ENCODE measurements around the gene SLC9B2.
"Not testable (repeated sequence)": the region's sequence is repeated elsewhere in the genome, so short reads cannot be mapped to it uniquely, and the experiment has no call there.

The SLC9B2 gene

DNA sequence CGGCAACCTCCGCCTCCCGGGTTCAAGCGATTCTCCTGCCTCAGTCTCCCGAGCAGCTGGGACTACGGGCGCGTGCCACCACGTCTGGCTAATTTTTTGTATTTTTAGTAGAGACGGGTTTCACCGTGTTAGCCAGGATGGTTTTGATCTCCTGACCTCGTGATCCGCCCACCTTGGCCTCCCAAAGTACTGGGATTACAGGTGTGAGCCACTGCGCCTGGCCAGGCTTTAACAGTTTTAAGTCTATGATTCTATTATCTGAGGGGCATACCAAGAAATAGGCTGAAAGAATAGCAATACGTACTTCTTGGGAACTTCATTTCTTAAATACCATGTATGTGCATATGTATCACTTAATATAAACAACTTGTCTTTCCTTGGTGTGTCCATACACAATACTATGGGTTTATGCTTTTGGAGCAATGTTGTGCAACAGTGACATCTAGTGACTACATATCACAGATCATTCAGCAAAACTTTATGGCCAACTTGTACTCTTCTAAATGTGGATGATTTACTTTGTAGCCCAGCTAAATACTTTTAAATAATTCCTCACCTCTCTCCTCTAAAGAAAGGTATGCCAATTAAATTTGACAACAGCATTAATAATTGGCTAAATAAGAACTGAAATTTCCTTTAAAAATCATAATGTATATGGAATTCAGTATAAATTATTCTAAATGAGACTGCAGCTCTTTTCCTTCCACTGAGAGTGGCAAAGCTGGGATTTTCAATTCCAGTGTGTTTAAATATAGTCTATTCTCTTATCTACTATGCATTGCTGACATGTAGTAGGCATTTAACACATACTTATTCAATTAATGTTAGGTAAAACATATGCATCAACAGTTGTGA lies 67.5 kb downstream of the SLC9B2 start:
- Histone ChIP-seq H3K9me3 (ENCODE audit: control insufficient read depth, low read length) (no peaks in the 10 kb centered on the region), H3K36me3 (ENCODE audit: control insufficient read depth, insufficient read depth, low read length) (no peaks in the 10 kb centered on the region), H3K9ac (ENCODE audit: low read length) (no peak overlapping the region), H3K27me3 (ENCODE audit: control insufficient read depth, insufficient read depth, low read length) (no peaks in the 10 kb centered on the region), H3K4me3 (ENCODE audit: low read length) (no peak overlapping the region), H3K4me1 (ENCODE audit: control insufficient read depth, insufficient read depth, low read length) (peaks cover 22% of the 10 kb centered on the region)

DNA sequence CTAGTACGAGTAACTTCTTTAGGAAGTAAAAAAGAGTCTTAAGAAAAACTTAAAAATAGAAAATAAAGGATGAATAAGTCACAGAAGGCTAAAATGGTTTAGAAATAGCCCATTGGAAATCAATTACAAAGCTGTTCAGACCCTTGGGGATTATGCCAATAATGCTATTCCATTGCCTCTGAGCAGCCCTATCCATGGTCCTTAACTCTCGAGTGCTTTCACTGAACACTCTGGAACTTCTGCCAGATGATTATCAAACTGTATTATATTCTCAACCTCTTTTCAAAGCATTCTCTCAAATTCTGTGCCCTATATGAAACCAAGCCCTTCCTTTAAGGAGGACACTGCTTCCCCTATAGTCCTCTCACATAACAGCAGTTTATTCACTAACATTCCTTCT lies 74.0 kb downstream of the SLC9B2 start:
- Histone ChIP-seq H3K4me3 (ENCODE audit: low read length) (no peak overlapping the region), H3K4me1 (ENCODE audit: control insufficient read depth, insufficient read depth, low read length) (no peaks in the 10 kb centered on the region), H3K27me3 (ENCODE audit: control insufficient read depth, insufficient read depth, low read length) (no peaks in the 10 kb centered on the region), H3K9me3 (ENCODE audit: control insufficient read depth, low read length) (no peaks in the 10 kb centered on the region), H3K9ac (ENCODE audit: low read length) (no peak overlapping the region), H3K36me3 (ENCODE audit: control insufficient read depth, insufficient read depth, low read length) (no peaks in the 10 kb centered on the region)

DNA sequence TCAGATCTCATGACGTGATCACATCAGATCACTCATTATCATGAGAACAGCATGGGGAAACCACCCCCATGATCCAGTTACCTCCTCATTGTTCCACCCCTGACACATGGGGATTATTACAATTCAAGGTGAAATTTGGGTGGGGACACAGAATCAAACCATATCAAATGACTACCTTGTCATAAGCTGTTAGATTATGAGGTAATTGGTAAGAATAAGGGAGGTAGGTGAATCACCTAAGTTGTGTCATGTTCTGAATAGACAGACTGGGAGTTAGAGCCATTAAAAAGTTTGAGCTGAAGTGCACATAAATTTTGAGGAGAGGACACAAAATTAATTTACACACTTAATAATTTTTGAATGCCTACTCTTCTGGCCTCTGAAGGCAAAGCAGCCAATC lies 81.8 kb downstream of the SLC9B2 start:
- no peaks in the 10 kb centered on the region for H3K9me3 ChIP-seq (ENCODE audit: control insufficient read depth, low read length)
- H3K4me1 ChIP-seq (ENCODE audit: control insufficient read depth, insufficient read depth, low read length): no peaks in the 10 kb centered on the region
- no peaks in the 10 kb centered on the region for H3K27me3 ChIP-seq (ENCODE audit: control insufficient read depth, insufficient read depth, low read length)
- no peak overlapping the region for H3K4me3 ChIP-seq (ENCODE audit: low read length)
- H3K9ac ChIP-seq (ENCODE audit: low read length): no peak overlapping the region
- H3K36me3 ChIP-seq (ENCODE audit: control insufficient read depth, insufficient read depth, low read length): no peaks in the 10 kb centered on the region

DNA sequence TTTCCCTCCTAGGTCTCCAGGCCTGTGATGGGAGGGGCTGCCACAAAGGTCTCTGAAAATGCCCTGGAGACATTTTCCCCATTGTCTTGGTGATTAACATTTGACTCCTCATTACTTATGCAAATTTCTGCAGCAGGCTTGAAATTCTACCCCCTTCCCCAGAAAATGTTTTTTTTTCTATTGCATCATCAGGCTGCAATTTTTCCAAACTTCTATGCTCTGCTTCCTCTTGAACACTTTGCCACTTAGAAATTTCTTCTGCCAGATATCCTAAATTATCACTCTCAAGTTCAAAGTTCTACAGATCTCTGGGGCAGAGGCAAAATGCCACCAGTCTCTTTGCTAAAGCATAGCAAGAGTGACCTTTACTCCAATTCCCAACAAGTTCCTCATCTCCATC lies 82.6 kb downstream of the SLC9B2 start:
- H3K9ac ChIP-seq (ENCODE audit: low read length); H3K9me3 ChIP-seq (ENCODE audit: control insufficient read depth, low read length); H3K4me3 ChIP-seq (ENCODE audit: low read length); H3K4me1 ChIP-seq (ENCODE audit: control insufficient read depth, insufficient read depth, low read length); H3K27me3 ChIP-seq (ENCODE audit: control insufficient read depth, insufficient read depth, low read length); H3K36me3 ChIP-seq (ENCODE audit: control insufficient read depth, insufficient read depth, low read length): not testable (repeated sequence)

DNA sequence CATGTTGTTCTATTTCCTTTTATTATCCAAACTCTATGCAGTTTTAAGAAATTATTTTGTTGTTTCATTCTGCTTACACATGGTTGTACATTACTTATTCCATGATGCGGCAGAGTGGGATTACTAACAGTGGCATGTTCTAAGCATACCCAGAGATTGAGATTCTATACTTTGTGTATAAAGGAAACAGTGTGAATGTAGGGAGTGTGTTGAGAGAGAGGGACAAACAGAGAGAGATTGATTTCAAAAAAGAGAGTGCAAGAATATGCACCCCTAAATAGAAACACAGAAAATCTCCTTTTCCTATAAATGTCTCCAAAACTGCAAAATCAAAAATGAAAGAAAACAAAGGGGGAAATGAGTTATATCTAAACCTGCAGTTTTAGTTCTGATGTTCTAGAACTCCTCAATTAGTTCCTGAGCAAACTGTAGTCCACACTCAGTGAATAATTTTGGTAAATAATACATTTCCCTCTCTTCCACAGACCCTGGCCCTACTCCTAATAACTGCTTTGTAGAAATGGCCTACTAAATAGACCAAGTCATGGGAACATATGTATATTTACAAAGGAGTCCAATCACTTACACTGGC lies 88.0 kb downstream of the SLC9B2 start:
- H3K4me3 ChIP-seq (ENCODE audit: low read length): no peak overlapping the region

DNA sequence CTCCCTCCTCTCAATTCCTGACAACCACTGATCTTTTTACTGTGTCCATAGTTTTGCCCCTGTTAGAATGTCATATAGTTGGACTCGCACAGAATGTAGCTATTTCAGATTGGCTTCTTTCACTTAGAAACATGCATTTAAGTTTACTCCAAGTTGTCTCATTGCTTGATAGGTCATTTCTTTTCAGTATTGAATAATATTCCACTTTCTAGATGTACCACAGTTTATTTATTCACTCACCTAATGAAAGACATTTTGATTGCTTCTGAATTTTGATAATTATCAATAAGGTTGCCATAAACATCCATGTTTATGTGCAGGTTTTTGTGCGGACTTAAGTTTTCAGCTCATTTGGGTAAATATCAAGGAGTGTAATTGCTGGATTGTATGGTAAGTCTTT lies 95.6 kb downstream of the SLC9B2 start:
- H3K9ac ChIP-seq (ENCODE audit: low read length): no peak overlapping the region

More for the DNA sequence above, 88.0 kb downstream of the SLC9B2 start:
- no peaks in the 10 kb centered on the region for H3K4me1 ChIP-seq (ENCODE audit: control insufficient read depth, insufficient read depth, low read length)
- H3K27me3 ChIP-seq (ENCODE audit: control insufficient read depth, insufficient read depth, low read length): no peaks in the 10 kb centered on the region
- H3K36me3 ChIP-seq (ENCODE audit: control insufficient read depth, insufficient read depth, low read length): no peaks in the 10 kb centered on the region
- H3K9ac ChIP-seq (ENCODE audit: low read length): no peak overlapping the region
- H3K9me3 ChIP-seq (ENCODE audit: control insufficient read depth, low read length): no peaks in the 10 kb centered on the region

More for the DNA sequence above, 95.6 kb downstream of the SLC9B2 start:
- Histone ChIP-seq H3K27me3 (ENCODE audit: control insufficient read depth, insufficient read depth, low read length) (no peaks in the 10 kb centered on the region), H3K36me3 (ENCODE audit: control insufficient read depth, insufficient read depth, low read length) (no peaks in the 10 kb centered on the region), H3K4me3 (ENCODE audit: low read length) (no peak overlapping the region), H3K4me1 (ENCODE audit: control insufficient read depth, insufficient read depth, low read length) (no peaks in the 10 kb centered on the region), H3K9me3 (ENCODE audit: control insufficient read depth, low read length) (no peaks in the 10 kb centered on the region)
